HCT116 (cell line): Measurements from ENCODE around the gene PPM1D. TPM values are rescaled to one million over a fixed set of nuclear protein-coding genes. Genes with fewer than 3 reads are reported as not detected.

Experiments used
- ATAC-seq: fragments of 200-7000 bp; cut with Tn5 transposase; 2 replicates; pipeline ENCODE4 v1.9.1; 2020; ENCODE audit warnings: mild to moderate bottlenecking, moderate library complexity
- BruUV-seq: library from RNA; stranded (reverse); fragments of 400-500 nt; replicated peaks from 2 replicates; lab custom pipeline; 2021; lab: Mats Ljungman, UMichigan
- CTCF ChIA-PET: fragments of 300-600 bp; sonication (Branson Sonifier 250); formaldehyde crosslinking; loops from one replicate; lab custom pipeline; 2021; ENCODE audit warnings: antibody characterized with exemption; lab: Charles Lee
- POLR2A ChIA-PET: fragments of 300-600, 350-600 bp; sonication (Branson Sonifier 250); formaldehyde crosslinking; loops from one replicate; lab custom pipeline; 2021; ENCODE audit warnings: antibody characterized with exemption; lab: Charles Lee
- RAD21 ChIA-PET, 2 experiments: fragments of 300-600 bp; sonication (Branson Sonifier 250); formaldehyde crosslinking; loops; one replicate each; lab custom pipeline; 2023; ENCODE audit warnings: low total read pairs in 2 of 2; ENCODE audit not compliant: uncharacterized antibody in 2 of 2, unreplicated experiment in 2 of 2, low non-redundant PET in 1 of 2; lab: Charles Lee
- DNase-seq: peaks from one replicate; pipeline ENCODE4 v3.0.0-alpha.2; 2010; ENCODE audit warnings: low read depth, low spot score
- H2AFZ ChIP-seq: fragments of 200-600 bp; shearing (Covaris generic), sonication (generic); 2 replicates; pipeline ENCODE4 v1.6.1; 2017; ENCODE audit warnings: low read depth, mixed run types, mixed read lengths, antibody characterized with exemption, low read length; ENCODE audit not compliant: poor library complexity, severe bottlenecking
- H3K27ac ChIP-seq: 2 replicates; pipeline ENCODE4 v1.5.1; 2012; ENCODE audit warnings: low read depth, low read length
- H3K27me3 ChIP-seq: fragments of 200-600 bp; sonication (generic); 2 replicates; pipeline ENCODE4 v1.6.1; 2016; ENCODE audit warnings: mixed run types, low read length, mixed read lengths; ENCODE audit not compliant: insufficient read depth
- H3K36me3 ChIP-seq, 2 experiments: fragments of 200-500 bp in 1 of 2; fragments of 200-600 bp in 1 of 2; sonication (Bioruptor generic) in 1 of 2; sonication (generic) in 1 of 2; 2 replicates each; pipeline versions ENCODE4 v1.5.1 to v1.6.1; 2014 to 2016; ENCODE audit warnings: low read length in 2 of 2, inconsistent platforms in 1 of 2, mixed read lengths in 1 of 2, mixed run types in 1 of 2; ENCODE audit not compliant: insufficient read depth in 2 of 2, control insufficient read depth in 1 of 2
- H3K4me1 ChIP-seq, 2 experiments: fragments of 200-600 bp in 1 of 2; sonication (generic) in 1 of 2; 2 replicates each; pipeline versions ENCODE4 v1.5.1 to v1.6.1; 2012 to 2017; ENCODE audit warnings: low read length in 2 of 2, inconsistent platforms in 1 of 2, mild to moderate bottlenecking in 1 of 2, mixed read lengths in 1 of 2, mixed run types in 1 of 2, moderate library complexity in 1 of 2; ENCODE audit not compliant: insufficient read depth in 2 of 2, control insufficient read depth in 1 of 2
- H3K4me2 ChIP-seq: fragments of 200-600 bp; sonication (generic); 2 replicates; pipeline ENCODE4 v1.6.1; 2017; ENCODE audit warnings: mixed run types, low read length, mixed read lengths
- H3K4me3 ChIP-seq, 2 experiments: fragments of 200-600 bp in 1 of 2; sonication (generic) in 1 of 2; replicated peaks in 1 of 2; 2 replicates each; pipeline ENCODE4 v1.5.1; 2011 to 2016; ENCODE audit warnings: low read length in 2 of 2, control low read depth in 1 of 2, low read depth in 1 of 2, mild to moderate bottlenecking in 1 of 2, mixed read lengths in 1 of 2, mixed run types in 1 of 2
- H3K79me2 ChIP-seq: fragments of 200-600 bp; sonication (generic); 2 replicates; pipeline ENCODE4 v1.6.1; 2017; ENCODE audit warnings: mild to moderate bottlenecking, mixed run types, low read length, moderate library complexity, mixed read lengths; ENCODE audit not compliant: insufficient read depth
- H3K9ac ChIP-seq: fragments of 200-600 bp; sonication (generic); 2 replicates; pipeline ENCODE4 v1.6.1; 2016; ENCODE audit warnings: low read length, mixed read lengths
- H3K9me2 ChIP-seq: fragments of 200-600 bp; sonication (generic), shearing (Covaris generic); 2 replicates; pipeline ENCODE4 v1.6.1; 2017; ENCODE audit warnings: mixed run types, mild to moderate bottlenecking, moderate library complexity; ENCODE audit not compliant: insufficient read depth
- H3K9me3 ChIP-seq, 2 experiments: fragments of 200-500 bp in 1 of 2; fragments of 200-600 bp in 1 of 2; sonication (Bioruptor generic) in 1 of 2; sonication (generic) in 1 of 2; 2 replicates each; pipeline ENCODE4 v1.6.1; 2014 to 2017; ENCODE audit warnings: low read length in 2 of 2, mixed read lengths in 2 of 2, inconsistent platforms in 1 of 2, low read depth in 1 of 2, mild to moderate bottlenecking in 1 of 2, mixed run types in 1 of 2, moderate library complexity in 1 of 2; ENCODE audit not compliant: control insufficient read depth in 1 of 2, insufficient read depth in 1 of 2
- H4K20me1 ChIP-seq: fragments of 200-600 bp; sonication (generic), shearing (Covaris generic); 2 replicates; pipeline ENCODE4 v1.6.1; 2017; ENCODE audit warnings: mixed run types, mild to moderate bottlenecking, moderate library complexity; ENCODE audit not compliant: insufficient read depth
- CBX3 ChIP-seq: IDR thresholded peaks from 2 replicates; pipeline ENCODE4 v1.6.1; 2012; ENCODE audit warnings: low read depth
- CEBPB ChIP-seq: IDR thresholded peaks from 2 replicates; pipeline ENCODE4 v1.6.1; 2012; ENCODE audit warnings: low read depth
- EGR1 ChIP-seq: IDR thresholded peaks from 2 replicates; pipeline ENCODE4 v1.6.1; 2012; ENCODE audit warnings: low read depth
- ELF1 ChIP-seq: IDR thresholded peaks from 2 replicates; pipeline ENCODE4 v1.6.1; 2012; ENCODE audit warnings: low read depth, borderline replicate concordance
- EZH2phosphoT487 ChIP-seq: fragments of 200-600 bp; IDR thresholded peaks from 2 replicates; pipeline ENCODE4 v1.6.1; 2018; ENCODE audit warnings: antibody characterized with exemption, borderline replicate concordance
- FOSL1 ChIP-seq: IDR thresholded peaks from 2 replicates; pipeline ENCODE4 v1.6.1; 2012; ENCODE audit warnings: low read depth
- POLR2A ChIP-seq: IDR thresholded peaks from 2 replicates; pipeline ENCODE4 v1.7.0; 2011; ENCODE audit warnings: borderline replicate concordance; ENCODE audit not compliant: insufficient read depth, insufficient read length; ENCODE audit errors: extremely low read depth
- REST ChIP-seq: IDR thresholded peaks from 2 replicates; pipeline ENCODE4 v1.6.1; 2012; ENCODE audit warnings: low read depth
- SIN3A ChIP-seq: IDR thresholded peaks from 2 replicates; pipeline ENCODE4 v1.6.1; 2012; ENCODE audit warnings: low read depth
- SRF ChIP-seq: IDR thresholded peaks from 2 replicates; pipeline ENCODE4 v1.6.1; 2012; ENCODE audit warnings: low read depth
- ZFX ChIP-seq: fragments of 450-650 bp; IDR thresholded peaks from 2 replicates; pipeline ENCODE4 v1.6.1; 2017
- ZNF274 ChIP-seq: fragments of 200-500 bp; sonication (Bioruptor generic); IDR thresholded peaks from 2 replicates; pipeline ENCODE4 v1.6.1; 2014; ENCODE audit warnings: mild to moderate bottlenecking, low read depth, low read length, inconsistent platforms
- intact Hi-C: fragments of 100-400 bp; cut with micrococcal nuclease; formaldehyde crosslinking; loops from 2 replicates; pipeline ENCODE4 v1.10.0; 2022
- total RNA-seq: library from RNA; stranded (reverse); gene quantifications from one replicate; pipeline ENCODE4 v1.2.1, GENCODE V29; 2021; ENCODE audit not compliant: unreplicated experiment

Gene PPM1D
- total RNA-seq, 1 experiment from 2014 or later, result 29.1 TPM

- RAD21 ChIA-PET, result no interaction called here
- DNase-seq, result no peak
- no peak overlapping the region for H3K4me2 ChIP-seq
Measured at GRCh38 chr17:60563743-60564142, 36.2 kb upstream of the PPM1D start.

More at GRCh38 chr17:60563743-60564142, 36.2 kb upstream of the PPM1D start:
- H3K27me3 ChIP-seq, result no peaks in the 10 kb centered on the region
- intact Hi-C loops, result no loop called here
- POLR2A ChIA-PET, result no interaction called here
- no peaks in the 10 kb centered on the region for H3K36me3 ChIP-seq
- ATAC-seq, result no peak
- no TSS peak for BruUV-seq
- H2AFZ ChIP-seq, result no peak overlapping the region
- H3K9me2 ChIP-seq, result no peaks in the 10 kb centered on the region
- H3K79me2 ChIP-seq, result no peaks in the 10 kb centered on the region
- no peak for TF ChIP-seq CEBPB
- no peak for TF ChIP-seq EZH2phosphoT487
- TF ChIP-seq POLR2A, result no peak
- TF ChIP-seq SRF, result no peak
- no peak for TF ChIP-seq REST
- TF ChIP-seq CBX3, result no peak
- no peak for TF ChIP-seq FOSL1
- TF ChIP-seq EGR1, result no peak
- no peak for TF ChIP-seq ZFX
- TF ChIP-seq ELF1, result no peak
- no peak for TF ChIP-seq ZNF274
- TF ChIP-seq SIN3A, result no peak
- TF ChIP-seq, all 23 proteins: peak for 0
- no peaks in the 10 kb centered on the region for H4K20me1 ChIP-seq
- H3K4me3 ChIP-seq, result no peak overlapping the region
- CTCF ChIA-PET, result no interaction called here
- no peaks in the 10 kb centered on the region; a peak in 1 of 4 replicates for H3K9me3 ChIP-seq
- no peak overlapping the region for H3K27ac ChIP-seq
- peaks cover 0 to 4% of the 10 kb centered on the region in 2 experiments; a peak in 1 of 4 replicates for H3K4me1 ChIP-seq
- H3K9ac ChIP-seq, result no peak overlapping the region
